Activated CD4-positive, alpha-beta T cell treated with anti-CD3 and anti-CD28 coated beads, Interleukin-2, Interleukin-4, amounts not matched to agents 100 ng/mL and 50 ng/mL, durations not matched to agents 16 hours and 8 hours (primary cell): ENCODE data around the gene MUC4.
A peak's percentile ranks its signal among the peaks of the same experiment; 100 is the strongest.
"Not testable (repeated sequence)": the region's sequence is repeated elsewhere in the genome, so short reads cannot be mapped to it uniquely, and the experiment has no call there.

Source experiments
- DNase-seq: peaks from one replicate; pipeline ENCODE4 v3.0.0-alpha.2; 2020; ENCODE audit warnings: low spot score

Gene MUC4

GRCh38 chr3:195737782-195738181, 73.9 kb downstream of the MUC4 start:
- DNase-seq = not testable (repeated sequence)

- DNase-seq = no peak
Observed at GRCh38 chr3:195736866-195737490, 74.8 kb downstream of the MUC4 start.

GRCh38 chr3:195735036-195735695, 76.6 kb downstream of the MUC4 start:
- DNase-seq = no peak

GRCh38 chr3:195732940-195733339, 78.8 kb downstream of the MUC4 start:
- no peak for DNase-seq

GRCh38 chr3:195731356-195731905, 80.3 kb downstream of the MUC4 start:
- DNase-seq = no peak

GRCh38 chr3:195729476-195730251, 82.1 kb downstream of the MUC4 start:
- no peak for DNase-seq

GRCh38 chr3:195728789-195729188, 82.9 kb downstream of the MUC4 start:
- not testable (repeated sequence) for DNase-seq

- DNase-seq = no peak
Observed at GRCh38 chr3:195727606-195728195, 84.0 kb downstream of the MUC4 start.

- not testable (repeated sequence) for DNase-seq
Observed at GRCh38 chr3:195725916-195726740, 85.6 kb downstream of the MUC4 start.

- not testable (repeated sequence) for DNase-seq
Observed at GRCh38 chr3:195724363-195724762, 87.4 kb downstream of the MUC4 start.

- not testable (repeated sequence) for DNase-seq
Observed at GRCh38 chr3:195722996-195723345, 88.8 kb downstream of the MUC4 start.

GRCh38 chr3:195722139-195722995, 89.4 kb downstream of the MUC4 start:
- DNase-seq = not testable (repeated sequence)

- DNase-seq = not testable (repeated sequence)
Observed at GRCh38 chr3:195720831-195721506, 90.8 kb downstream of the MUC4 start, which contains the start of gene MUC20. Gene MUC20, plus strand, starts transcription at chr3:195720978. Its CDS starts 30 bp downstream, at chr3:195721008.

- DNase-seq = not testable (repeated sequence)
Observed at GRCh38 chr3:195719514-195720254, 92.0 kb downstream of the MUC4 start.

GRCh38 chr3:195718477-195718984, 93.2 kb downstream of the MUC4 start:
- DNase-seq = no peak

GRCh38 chr3:195717852-195718476, 93.8 kb downstream of the MUC4 start:
- DNase-seq = no peak

- no peak for DNase-seq
Observed at GRCh38 chr3:195717416-195717815, 94.3 kb downstream of the MUC4 start.

- DNase-seq = peak; percentile 39
Observed at GRCh38 chr3:195715583-195716266, 96.0 kb downstream of the MUC4 start.
